H1 (cell line): ENCODE measurements around the gene RSF1. TPM values are rescaled to one million over a fixed set of nuclear protein-coding genes. Genes with fewer than 3 reads are reported as not detected.
A peak's percentile ranks its signal among the peaks of the same experiment; 100 is the strongest.

Experiments
- CTCF ChIA-PET: fragments of 300-600 bp; sonication (Branson Sonifier 250); formaldehyde crosslinking; loops from one replicate; lab custom pipeline; 2021; ENCODE audit not compliant: partially characterized antibody; lab: Charles Lee
- POLR2A ChIA-PET: fragments of 300-600 bp; sonication (Branson Sonifier 250); formaldehyde crosslinking; loops from one replicate; lab custom pipeline; 2021; ENCODE audit warnings: inconsistent platforms; ENCODE audit not compliant: partially characterized antibody; lab: Charles Lee
- DNase-seq, 2 experiments: peaks; one replicate each; pipeline versions ENCODE4 v3.0.0 to v3.0.0-alpha.2; 2010 to 2022; ENCODE audit warnings: low spot score in 2 of 2, low read depth in 1 of 2, mixed read lengths in 1 of 2
- FAIRE-seq: peaks from 2 replicates; lab custom pipeline; 2011; peaks lifted over from hg19 to GRCh38; lab: Jason Lieb, UNC
- H2AFZ ChIP-seq: 2 replicates; pipeline ENCODE4 v1.8.1; 2012; ENCODE audit warnings: low read length, inconsistent platforms
- H2AK5ac ChIP-seq: 2 replicates; pipeline ENCODE4 v1.6.1; 2013; ENCODE audit warnings: low read depth, low read length
- H2BK120ac ChIP-seq: replicated peaks from 2 replicates; pipeline ENCODE3; 2013; ENCODE audit warnings: low read depth, low read length, inconsistent platforms
- H2BK12ac ChIP-seq: 2 replicates; pipeline ENCODE4 v1.6.1; 2013; ENCODE audit warnings: low read depth, low read length
- H2BK15ac ChIP-seq: 2 replicates; pipeline ENCODE4 v1.6.1; 2013; ENCODE audit warnings: low read length
- H2BK20ac ChIP-seq: 2 replicates; pipeline ENCODE4 v1.6.1; 2013; ENCODE audit warnings: low read length
- H2BK5ac ChIP-seq: 2 replicates; pipeline ENCODE4 v1.6.1; 2013; ENCODE audit warnings: low read depth, low read length
- H3K14ac ChIP-seq: 2 replicates; pipeline ENCODE4 v1.6.1; 2013; ENCODE audit warnings: inconsistent platforms; ENCODE audit not compliant: insufficient read length
- H3K18ac ChIP-seq: 2 replicates; pipeline ENCODE4 v1.6.1; 2013; ENCODE audit warnings: low read length; ENCODE audit errors: extremely low read depth
- H3K23ac ChIP-seq: 2 replicates; pipeline ENCODE4 v1.6.1; 2013; ENCODE audit warnings: inconsistent platforms; ENCODE audit not compliant: insufficient read length
- H3K23me2 ChIP-seq: 2 replicates; pipeline ENCODE4 v1.6.1; 2013; ENCODE audit warnings: low read depth, low read length
- H3K27ac ChIP-seq: 2 replicates; pipeline ENCODE4 v1.6.1; 2011; ENCODE audit warnings: low read depth, low read length, inconsistent platforms
- H3K27me3 ChIP-seq, 4 experiments: replicated peaks in 1 of 4; 1 replicate in 1 of 4; 2 replicates in 3 of 4; pipeline versions ENCODE4 v1.6.1 to v1.8.1; 2011 to 2013; ENCODE audit warnings: low read length in 3 of 4, mild to moderate bottlenecking in 3 of 4, inconsistent platforms in 2 of 4, mixed read lengths in 2 of 4, moderate library complexity in 1 of 4; ENCODE audit not compliant: control insufficient read depth in 3 of 4, insufficient read depth in 3 of 4; ENCODE audit errors: extremely low read depth in 1 of 4
- H3K36me3 ChIP-seq, 4 experiments: 2 replicates each; pipeline versions ENCODE4 v1.6.1 to v1.8.1; 2011 to 2013; ENCODE audit warnings: mild to moderate bottlenecking in 4 of 4, low read length in 3 of 4, moderate library complexity in 2 of 4, control low read depth in 1 of 4, inconsistent platforms in 1 of 4; ENCODE audit not compliant: insufficient read depth in 4 of 4, control insufficient read depth in 2 of 4
- H3K4ac ChIP-seq: replicated peaks from 2 replicates; pipeline ENCODE3; 2013; ENCODE audit warnings: low read length, low read depth, mixed read lengths, inconsistent platforms; ENCODE audit not compliant: insufficient read length
- H3K4me1 ChIP-seq, 4 experiments: replicated peaks in 1 of 4; 1 replicate in 1 of 4; 2 replicates in 3 of 4; pipeline versions ENCODE4 v1.6.1 to v1.8.1; 2011 to 2013; ENCODE audit warnings: low read length in 3 of 4, inconsistent platforms in 2 of 4, mixed read lengths in 1 of 4; ENCODE audit not compliant: insufficient read depth in 4 of 4, control insufficient read depth in 3 of 4
- H3K4me2 ChIP-seq, 2 experiments: 2 replicates each; pipeline versions ENCODE4 v1.6.1 to v1.8.1; 2011 to 2013; ENCODE audit warnings: low read depth in 2 of 2, low read length in 2 of 2, control low read depth in 1 of 2, inconsistent platforms in 1 of 2, mild to moderate bottlenecking in 1 of 2; ENCODE audit not compliant: insufficient read depth in 1 of 2
- H3K4me3 ChIP-seq, 4 experiments: fragments of 200-600, 300-600 bp in 1 of 4; sonication (generic), shearing (Covaris generic), sonication (Bioruptor Twin) in 1 of 4; 2 replicates each; pipeline versions ENCODE4 v1.5.1 to v1.8.1; 2011 to 2016; ENCODE audit warnings: low read length in 4 of 4, low read depth in 3 of 4, control low read depth in 2 of 4, inconsistent platforms in 2 of 4, mild to moderate bottlenecking in 2 of 4, mixed read lengths in 1 of 4, moderate library complexity in 1 of 4; ENCODE audit not compliant: insufficient read depth in 2 of 4; ENCODE audit errors: extremely low read depth in 1 of 4
- H3K56ac ChIP-seq: replicated peaks from 2 replicates; pipeline ENCODE3; 2013; ENCODE audit warnings: low read depth, mild to moderate bottlenecking, mixed read lengths, low read length, inconsistent platforms; ENCODE audit not compliant: insufficient read length
- H3K79me1 ChIP-seq: 2 replicates; pipeline ENCODE4 v1.6.1; 2013; ENCODE audit warnings: low read depth, low read length, control low read depth
- H3K79me2 ChIP-seq, 2 experiments: 2 replicates each; pipeline versions ENCODE4 v1.6.1 to v1.8.1; 2012 to 2013; ENCODE audit warnings: low read length in 2 of 2, mild to moderate bottlenecking in 2 of 2, inconsistent platforms in 1 of 2; ENCODE audit not compliant: insufficient read depth in 2 of 2, control insufficient read depth in 1 of 2
- H3K9ac ChIP-seq, 4 experiments: replicated peaks in 1 of 4; 1 replicate in 1 of 4; 2 replicates in 3 of 4; pipeline versions ENCODE4 v1.6.1 to v1.8.1; 2011 to 2013; ENCODE audit warnings: low read depth in 3 of 4, low read length in 3 of 4, control low read depth in 2 of 4, mild to moderate bottlenecking in 2 of 4, moderate library complexity in 2 of 4, inconsistent platforms in 1 of 4; ENCODE audit errors: extremely low read depth in 1 of 4
- H3K9me3 ChIP-seq, 2 experiments: 2 replicates each; pipeline versions ENCODE4 v1.6.1 to v1.8.1; 2012 to 2013; ENCODE audit warnings: mild to moderate bottlenecking in 2 of 2, moderate library complexity in 2 of 2, control low read depth in 1 of 2, inconsistent platforms in 1 of 2, low read depth in 1 of 2, low read length in 1 of 2, mixed read lengths in 1 of 2; ENCODE audit not compliant: insufficient read depth in 2 of 2
- H4K20me1 ChIP-seq, 2 experiments: replicated peaks in 1 of 2; 2 replicates each; pipeline versions ENCODE3 to v1.8.1; 2011 to 2013; ENCODE audit warnings: inconsistent platforms in 2 of 2, low read length in 2 of 2, mild to moderate bottlenecking in 1 of 2; ENCODE audit not compliant: insufficient read depth in 2 of 2, control insufficient read depth in 1 of 2
- H4K5ac ChIP-seq: 2 replicates; pipeline ENCODE4 v1.6.1; 2013; ENCODE audit warnings: low read length, low read depth, mixed read lengths, inconsistent platforms; ENCODE audit not compliant: insufficient read length
- H4K8ac ChIP-seq: 2 replicates; pipeline ENCODE4 v1.8.0; 2013; ENCODE audit warnings: mild to moderate bottlenecking, moderate library complexity, low read length, inconsistent platforms; ENCODE audit not compliant: insufficient read depth; ENCODE audit errors: extremely low read depth
- H4K91ac ChIP-seq: replicated peaks from 2 replicates; pipeline ENCODE3; 2013; ENCODE audit warnings: low read length, mixed read lengths, inconsistent platforms; ENCODE audit not compliant: insufficient read length
- CHD1 ChIP-seq: IDR thresholded peaks from 2 replicates; pipeline ENCODE4 v1.6.1; 2012; ENCODE audit warnings: low read depth, low read length, improper control_type of control experiment
- FOSL1 ChIP-seq: IDR thresholded peaks from 2 replicates; pipeline ENCODE4 v1.6.1; 2011; ENCODE audit warnings: mild to moderate bottlenecking, low read depth, low read length, moderate library complexity; ENCODE audit not compliant: insufficient read depth
- POU5F1 ChIP-seq: IDR thresholded peaks from 2 replicates; pipeline ENCODE4 v1.6.1; 2011; ENCODE audit warnings: low read depth, mild to moderate bottlenecking, low read length, moderate library complexity
- RNF2 ChIP-seq: fragments of 200-900, 300-1000 bp; sonication (generic); IDR thresholded peaks from 2 replicates; pipeline ENCODE4 v1.7.1; 2016; ENCODE audit warnings: borderline replicate concordance, low read depth, mild to moderate bottlenecking, antibody characterized with exemption, low read length; ENCODE audit not compliant: poor library complexity, severe bottlenecking; ENCODE audit errors: missing control alignments
- SIX5 ChIP-seq: IDR thresholded peaks from 2 replicates; pipeline ENCODE4 v1.6.1; 2011; ENCODE audit warnings: mild to moderate bottlenecking, low read depth, low read length
- TAF1 ChIP-seq: IDR thresholded peaks from 2 replicates; pipeline ENCODE4 v1.6.1; 2011; ENCODE audit warnings: mild to moderate bottlenecking, low read depth, low read length
- TAF7 ChIP-seq: optimal IDR thresholded peaks from 2 replicates; pipeline ENCODE3; 2011; ENCODE audit warnings: low read depth, mild to moderate bottlenecking, inconsistent platforms, low read length, moderate library complexity, borderline replicate concordance
- USF2 ChIP-seq: IDR thresholded peaks from 2 replicates; pipeline ENCODE4 v1.6.1; 2011; ENCODE audit warnings: low read length, improper control_type of control experiment
- YY1 ChIP-seq: IDR thresholded peaks from 2 replicates; pipeline ENCODE4 v1.6.1; 2011; ENCODE audit warnings: low read depth, mild to moderate bottlenecking, low read length
- WGBS, 2 experiments: shearing (Covaris generic) in 1 of 2; methylation state at CpG; one replicate each; pipeline versions ENCODE4 v1.1.6 to v1.1.7; 2013 to 2015; ENCODE audit warnings: low lambda C conversion rate in 2 of 2, mixed read lengths in 2 of 2, inconsistent platforms in 1 of 2, low coverage in 1 of 2, missing lambda C conversion rate in 1 of 2; ENCODE audit not compliant: insufficient replicate concordance in 2 of 2, insufficient coverage in 1 of 2, insufficient read length in 1 of 2; ENCODE audit errors: extremely low coverage in 1 of 2, missing lambda C conversion rate in 1 of 2; 5-methylcytosine and 5-hydroxymethylcytosine counted together
- polyA plus RNA-seq, 7 experiments: library from polyadenylated mRNA; depleted of rRNA in 3 of 7; stranded (reverse) in 5 of 7; unstranded in 2 of 7; fragments of >200 nt in 5 of 7; fragments of 200-250 nt in 2 of 7; gene quantifications; 1 replicate in 5 of 7; 2 replicates in 1 of 7; 4 replicates in 1 of 7; pipeline versions ENCODE4 v1.2.1 to v1.2.3, GENCODE V29; 2011 to 2013; ENCODE audit warnings: missing spikeins in 2 of 7, mixed read lengths in 2 of 7
- total RNA-seq: library from RNA; stranded (reverse); fragmentation: NEBNext Ultra II Directional; extraction: Animal tissue kit (Norgen Biotek cat#: 25700); gene quantifications from 2 replicates; pipeline ENCODE4 v1.2.1, GENCODE V29; 2021
- TF ChIP-seq, protein P1 (sequence below): IDR thresholded peaks from 2 replicates; pipeline ENCODE4 v1.6.1; 2012; ENCODE audit warnings: inconsistent platforms

RSF1 gene
- total and polyA plus RNA-seq, 2 of the 8 experiments (the other 6 are each of a cell fraction or from before 2014, with no cell fraction given) = 17.8 to 87.9 TPM

GRCh38 chr11:77819411-77819920, 1.1 kb downstream of the RSF1 start:
- Histone ChIP-seq H3K14ac (no peak overlapping the region), H4K20me1 (peaks cover 5 to 6% of the 10 kb centered on the region in 2 experiments), H3K4ac (no peak overlapping the region), H3K79me2 (peaks cover 32 to 48% of the 10 kb centered on the region in 2 experiments), H3K36me3 (no peaks in the 10 kb centered on the region), H3K18ac (peak overlapping the region; percentile 68; the same call in 1 of the 2 replicates), H2AFZ (no peak overlapping the region), H3K4me1 (peaks cover 0 to 3% (median 2%) of the 10 kb centered on the region in 4 experiments; a peak in 5 of 7 replicates), H4K5ac (peak overlapping the region; percentile 84), H4K8ac (peak overlapping the region; percentile 99; the same call in 1 of the 2 replicates), H3K9me3 (no peaks in the 10 kb centered on the region; a peak in 1 of 4 replicates), H2BK120ac (no peak overlapping the region), H3K79me1 (peaks cover 2% of the 10 kb centered on the region; the same call in 1 of the 2 replicates), H3K56ac (peak overlapping the region; percentile 97), H2BK12ac (no peak overlapping the region; the same call in 1 of the 2 replicates), H3K4me2 (peak overlapping the region; percentile 70 to 73), H4K91ac (no peak overlapping the region), H2BK15ac (no peak overlapping the region; the same call in 1 of the 2 replicates), H3K27ac (peak overlapping the region; percentile 97), H2BK20ac (no peak overlapping the region), H2BK5ac (peak overlapping the region; percentile 95), H3K4me3 (peak overlapping the region; percentile 79 to 96 (median 84)), H3K27me3 (no peaks in the 10 kb centered on the region), H3K23ac (no peak overlapping the region), H3K9ac (peak overlapping the region in 3 of 4 experiments; percentile 93 to 98 (median 97); a peak in 6 of 7 replicates), H2AK5ac (no peak overlapping the region), H3K23me2 (peaks cover 7% of the 10 kb centered on the region)
- WGBS, 2 experiments = 2% methylated on average over 19 of the region's 19 CpGs; no CpG with 5 or more reads in 1 of the 2 experiments
- ChIA-PET CTCF (interaction anchor here (0.8 to 4.0 kb wide), 5 partner anchors 21 to 261 kb away, joined by 3 to 11 read pairs (median 3); no protein-coding TSS in a partner anchor), POLR2A (interaction anchor here (0.6 to 2.3 kb wide), 11 partner anchors 8 to 617 kb away, joined by 3 to 12 read pairs (median 4); partner anchors contain the start of gene INTS4)
- peak; percentile 54 to 78 for DNase-seq
- FAIRE-seq = no peak
- TF ChIP-seq SIX5 = no peak
- no peak for TF ChIP-seq TAF7
- no peak for TF ChIP-seq YY1
- TF ChIP-seq CHD1 = no peak
- TF ChIP-seq FOSL1 = no peak
- TF ChIP-seq RNF2 = no peak
- no peak for TF ChIP-seq POU5F1
- peak; percentile 80 for TF ChIP-seq TAF1
- TF ChIP-seq, protein P1, sequence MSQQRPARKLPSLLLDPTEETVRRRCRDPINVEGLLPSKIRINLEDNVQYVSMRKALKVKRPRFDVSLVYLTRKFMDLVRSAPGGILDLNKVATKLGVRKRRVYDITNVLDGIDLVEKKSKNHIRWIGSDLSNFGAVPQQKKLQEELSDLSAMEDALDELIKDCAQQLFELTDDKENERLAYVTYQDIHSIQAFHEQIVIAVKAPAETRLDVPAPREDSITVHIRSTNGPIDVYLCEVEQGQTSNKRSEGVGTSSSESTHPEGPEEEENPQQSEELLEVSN = no peak
- TF ChIP-seq USF2 = no peak
